B cell (primary cell): ENCODE measurements around the gene TGFBR2. TPM values are rescaled to one million over a fixed set of nuclear protein-coding genes. Genes with fewer than 3 reads are reported as not detected.

Experiments
- ATAC-seq: fragments of 200-7000 bp; cut with Tn5 transposase; one replicate; pipeline ENCODE4 v1.10.0; 2021; ENCODE audit warnings: low read depth, mild to moderate bottlenecking, moderate number of reproducible peaks, moderate library complexity
- CTCF ChIA-PET: fragments of 350-600 bp; sonication (Branson Sonifier 250); formaldehyde crosslinking; loops from one replicate; lab custom pipeline; 2021; ENCODE audit warnings: antibody characterized with exemption, inconsistent platforms; lab: Charles Lee
- POLR2A ChIA-PET: fragments of 350-600 bp; sonication (Branson Sonifier 250); formaldehyde crosslinking; loops from one replicate; lab custom pipeline; 2021; ENCODE audit warnings: antibody characterized with exemption; lab: Charles Lee
- DNase-seq: peaks from one replicate; pipeline ENCODE4 v3.0.0; 2013
- H2AFZ ChIP-seq: 2 replicates; pipeline ENCODE4 v1.6.1; 2012; ENCODE audit warnings: mild to moderate bottlenecking, low read depth, low read length; ENCODE audit not compliant: insufficient read depth, poor library complexity, severe bottlenecking
- H3K27ac ChIP-seq, 2 donors: 1 replicate in 1 of 2; 2 replicates in 1 of 2; pipeline ENCODE4 v1.5.1; 2012 to 2013; ENCODE audit warnings: low read length in 2 of 2, mild to moderate bottlenecking in 2 of 2, moderate library complexity in 1 of 2
- H3K27me3 ChIP-seq, 4 experiments: fragments of 200-600 bp in 1 of 4; sonication (generic) in 1 of 4; replicated peaks in 1 of 4; 1 replicate in 2 of 4; 2 replicates in 2 of 4; pipeline versions ENCODE4 v1.6.1 to v1.7.0; 2013 to 2016; ENCODE audit warnings: low read length in 3 of 4, mild to moderate bottlenecking in 2 of 4, mixed read lengths in 1 of 4, moderate library complexity in 1 of 4; ENCODE audit not compliant: insufficient read depth in 4 of 4, control insufficient read depth in 3 of 4; ENCODE audit errors: control extremely low read depth in 1 of 4
- H3K36me3 ChIP-seq, 2 experiments: replicated peaks in 1 of 2; 1 replicate in 1 of 2; 2 replicates in 1 of 2; pipeline versions ENCODE4 v1.6.1 to v1.7.1; 2013; ENCODE audit warnings: low read length in 1 of 2; ENCODE audit not compliant: insufficient read depth in 2 of 2, control insufficient read depth in 1 of 2; ENCODE audit errors: control extremely low read depth in 1 of 2, extremely low read depth in 1 of 2
- H3K4me1 ChIP-seq, 2 donors: fragments of 200-600 bp in 1 of 2; sonication (generic) in 1 of 2; 1 replicate in 1 of 2; 2 replicates in 1 of 2; pipeline versions ENCODE4 v1.5.1 to v1.6.1; 2013 to 2017; ENCODE audit warnings: low read length in 2 of 2; ENCODE audit not compliant: control insufficient read depth in 2 of 2, insufficient read depth in 2 of 2
- H3K4me2 ChIP-seq: replicated peaks from 2 replicates; pipeline ENCODE3; 2012; ENCODE audit warnings: mild to moderate bottlenecking, low read depth, low read length; ENCODE audit not compliant: poor library complexity, severe bottlenecking
- H3K4me3 ChIP-seq, 5 experiments: fragments of 200-600 bp in 1 of 5; sonication (generic) in 1 of 5; 1 replicate in 3 of 5; 2 replicates in 2 of 5; pipeline versions ENCODE4 v1.5.1 to v1.7.0; 2011 to 2016; ENCODE audit warnings: low read length in 4 of 5, mild to moderate bottlenecking in 4 of 5, low read depth in 2 of 5, control low read depth in 1 of 5, moderate library complexity in 1 of 5; ENCODE audit not compliant: insufficient read depth in 1 of 5; ENCODE audit errors: control extremely low read depth in 1 of 5, extremely low read depth in 1 of 5
- H3K79me2 ChIP-seq: fragments of 200-600 bp; sonication (generic); one replicate; pipeline ENCODE4 v1.6.0; 2016; ENCODE audit warnings: low read length; ENCODE audit not compliant: control insufficient read depth, insufficient read depth
- H3K9ac ChIP-seq: fragments of 200-600 bp; sonication (generic); 2 replicates; pipeline ENCODE4 v1.6.1; 2017; ENCODE audit warnings: mild to moderate bottlenecking, low read length, moderate library complexity
- H3K9me3 ChIP-seq, 3 donors: one replicate each; pipeline versions ENCODE4 v1.6.1 to v1.7.1; 2013; ENCODE audit warnings: low read length in 2 of 3; ENCODE audit not compliant: control insufficient read depth in 2 of 3, insufficient read depth in 1 of 3; ENCODE audit errors: control extremely low read depth in 1 of 3
- H4K20me1 ChIP-seq: 2 replicates; pipeline ENCODE4 v1.6.0; 2012; ENCODE audit warnings: mild to moderate bottlenecking, low read length; ENCODE audit not compliant: insufficient read depth, control insufficient read depth, poor library complexity, severe bottlenecking
- H3K27ac Mint-ChIP-seq: one replicate; pipeline ENCODE4 v1.8.0; 2021; ENCODE audit warnings: mixed read lengths
- H3K27me3 Mint-ChIP-seq: one replicate; pipeline ENCODE4 v1.8.0; 2021; ENCODE audit warnings: mixed read lengths
- H3K4me1 Mint-ChIP-seq: one replicate; pipeline ENCODE4 v1.8.0; 2021; ENCODE audit warnings: mixed read lengths
- H3K4me3 Mint-ChIP-seq: one replicate; pipeline ENCODE4 v1.8.0; 2021; ENCODE audit warnings: mixed read lengths
- H3K9me3 Mint-ChIP-seq: one replicate; pipeline ENCODE4 v1.8.0; 2022; ENCODE audit warnings: mixed read lengths; ENCODE audit not compliant: insufficient read depth
- EZH2 ChIP-seq: IDR thresholded peaks from 2 replicates; pipeline ENCODE4 v1.6.1; 2012; ENCODE audit warnings: borderline replicate concordance, low read depth, mild to moderate bottlenecking, moderate library complexity, low read length; ENCODE audit not compliant: insufficient read depth, poor library complexity, severe bottlenecking
- WGBS: methylation state at CpG from one replicate; pipeline ENCODE4 v1.1.5; 2013; ENCODE audit warnings: missing lambda C conversion rate; ENCODE audit not compliant: insufficient coverage; 5-methylcytosine and 5-hydroxymethylcytosine counted together
- intact Hi-C: fragments of 100-400 bp; cut with micrococcal nuclease; formaldehyde crosslinking; loops from one replicate; pipeline ENCODE4 v1.10.0; 2022
- polyA plus RNA-seq: library from polyadenylated mRNA; depleted of rRNA; stranded (reverse); fragments of >200 nt; gene quantifications from 2 replicates; pipeline ENCODE4 v1.2.3, GENCODE V29; 2012
- total RNA-seq, 2 donors: library from RNA; stranded (reverse); fragments of 120-200 nt in 1 of 2; gene quantifications; 1 replicate in 1 of 2; 2 replicates in 1 of 2; pipeline versions ENCODE4 v1.2.3 to v1.2.4, GENCODE V29; 2013 to 2022
- TF ChIP-seq, protein P1 (sequence below): fragments of 200-600 bp; IDR thresholded peaks from one replicate; pipeline ENCODE4 v1.8.0; 2022; ENCODE audit warnings: antibody characterized with exemption, mild to moderate bottlenecking

The TGFBR2 gene
- total and polyA plus RNA-seq, 2 donors (not counting 1 experiment from before 2014, with no cell fraction given) = 68.7 to 189 TPM

DNA sequence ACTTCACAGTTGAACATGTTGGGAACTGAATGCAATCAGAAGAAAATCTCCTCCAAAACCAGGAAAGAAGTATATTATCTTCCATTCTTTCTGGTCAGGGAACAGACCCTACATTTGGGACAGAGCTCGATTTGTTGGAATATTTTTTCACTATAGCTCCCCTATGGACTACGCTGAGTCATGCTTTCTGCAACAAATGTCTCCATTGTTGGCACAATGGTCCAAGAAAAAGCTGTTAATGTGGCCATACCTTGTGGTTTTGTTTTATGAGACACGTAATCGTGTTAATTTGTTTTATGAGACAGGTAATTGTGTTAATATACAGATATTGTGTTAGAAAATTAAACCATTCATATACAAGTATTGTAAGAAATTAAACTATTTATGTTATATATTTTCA lies 101.4 kb downstream of the TGFBR2 start:
- ATAC-seq (no peak), DNase-seq (no peak)
- Mint-ChIP-seq H3K4me3 (no peak overlapping the region), H3K9me3 (peaks cover 7% of the 10 kb centered on the region), H3K27ac (no peak overlapping the region), H3K27me3 (no peaks in the 10 kb centered on the region), H3K4me1 (peaks cover 8% of the 10 kb centered on the region)
- no peaks in the 10 kb centered on the region for H3K36me3 ChIP-seq
- H3K4me3 ChIP-seq = no peak overlapping the region
- no peak overlapping the region for H3K4me2 ChIP-seq
- no peaks in the 10 kb centered on the region for H3K79me2 ChIP-seq
- POLR2A ChIA-PET = no interaction called here
- no peaks in the 10 kb centered on the region for H3K27me3 ChIP-seq
- no peak overlapping the region for H3K27ac ChIP-seq
- H2AFZ ChIP-seq = no peak overlapping the region
- H3K4me1 ChIP-seq = peaks cover 0 to 3% of the 10 kb centered on the region in 2 donors
- no peak for TF ChIP-seq EZH2
- TF ChIP-seq, protein P1, sequence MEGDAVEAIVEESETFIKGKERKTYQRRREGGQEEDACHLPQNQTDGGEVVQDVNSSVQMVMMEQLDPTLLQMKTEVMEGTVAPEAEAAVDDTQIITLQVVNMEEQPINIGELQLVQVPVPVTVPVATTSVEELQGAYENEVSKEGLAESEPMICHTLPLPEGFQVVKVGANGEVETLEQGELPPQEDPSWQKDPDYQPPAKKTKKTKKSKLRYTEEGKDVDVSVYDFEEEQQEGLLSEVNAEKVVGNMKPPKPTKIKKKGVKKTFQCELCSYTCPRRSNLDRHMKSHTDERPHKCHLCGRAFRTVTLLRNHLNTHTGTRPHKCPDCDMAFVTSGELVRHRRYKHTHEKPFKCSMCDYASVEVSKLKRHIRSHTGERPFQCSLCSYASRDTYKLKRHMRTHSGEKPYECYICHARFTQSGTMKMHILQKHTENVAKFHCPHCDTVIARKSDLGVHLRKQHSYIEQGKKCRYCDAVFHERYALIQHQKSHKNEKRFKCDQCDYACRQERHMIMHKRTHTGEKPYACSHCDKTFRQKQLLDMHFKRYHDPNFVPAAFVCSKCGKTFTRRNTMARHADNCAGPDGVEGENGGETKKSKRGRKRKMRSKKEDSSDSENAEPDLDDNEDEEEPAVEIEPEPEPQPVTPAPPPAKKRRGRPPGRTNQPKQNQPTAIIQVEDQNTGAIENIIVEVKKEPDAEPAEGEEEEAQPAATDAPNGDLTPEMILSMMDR = no peak
- CTCF ChIA-PET = interaction anchor here (1.2 kb wide), 1 partner anchor 15 kb away, joined by 3 read pairs; no protein-coding TSS in a partner anchor
- no peaks in the 10 kb centered on the region for H4K20me1 ChIP-seq
- WGBS = no CpG with 5 or more reads among the region's 4 CpGs
- no peak overlapping the region for H3K9ac ChIP-seq
- peaks cover 0 to 4% (median 0%) of the 10 kb centered on the region in 3 donors for H3K9me3 ChIP-seq
- intact Hi-C loops = no loop called here

DNA sequence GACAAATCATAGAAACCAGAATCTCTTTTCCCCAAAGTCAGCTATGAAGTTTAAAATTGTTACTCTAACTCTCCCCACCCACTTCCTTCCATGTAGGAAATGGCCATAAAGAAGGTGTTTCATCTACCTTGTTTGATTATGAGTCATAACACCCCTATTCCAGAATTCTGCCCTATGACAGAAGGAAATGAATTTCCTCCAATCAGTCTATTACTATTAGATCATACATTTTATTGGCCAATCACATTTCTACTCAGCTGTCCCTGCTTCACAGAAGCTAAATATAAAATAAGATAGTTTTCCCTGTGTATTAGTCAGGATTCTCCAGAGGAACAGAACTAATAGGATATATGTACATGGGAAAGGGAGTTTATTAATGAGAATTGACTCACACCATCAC lies 102.1 kb downstream of the TGFBR2 start:
- Mint-ChIP-seq H3K27ac (no peak overlapping the region), H3K4me3 (no peak overlapping the region), H3K27me3 (no peaks in the 10 kb centered on the region), H3K9me3 (peaks cover 2% of the 10 kb centered on the region), H3K4me1 (peaks cover 8% of the 10 kb centered on the region)
- no peak overlapping the region for H2AFZ ChIP-seq
- no peak for DNase-seq
- CTCF ChIA-PET = interaction anchor here (1.5 kb wide), 1 partner anchor 15 kb away, joined by 8 read pairs; no protein-coding TSS in a partner anchor
- no peak for ATAC-seq
- H3K9me3 ChIP-seq = no peaks in the 10 kb centered on the region
- H3K79me2 ChIP-seq = no peaks in the 10 kb centered on the region
- H3K36me3 ChIP-seq = no peaks in the 10 kb centered on the region
- intact Hi-C loops = no loop called here
- no peak for TF ChIP-seq EZH2
- TF ChIP-seq, protein P1 = no peak
- H3K27me3 ChIP-seq = no peaks in the 10 kb centered on the region
- no peak overlapping the region for H3K4me2 ChIP-seq
- H3K9ac ChIP-seq = no peak overlapping the region
- H4K20me1 ChIP-seq = no peaks in the 10 kb centered on the region
- no peak overlapping the region for H3K4me3 ChIP-seq
- H3K4me1 ChIP-seq = peaks cover 0 to 3% of the 10 kb centered on the region in 2 donors
- POLR2A ChIA-PET = no interaction called here
- no peak overlapping the region for H3K27ac ChIP-seq
